Measurements from ENCODE around the gene GTPBP4. TPM values are rescaled to one million over a fixed set of nuclear protein-coding genes. Genes with fewer than 3 reads are reported as not detected.

The GTPBP4 gene
- total and polyA plus RNA-seq, 9 of the 15 experiments (the other 6 are each of a cell fraction or from before 2014, with no cell fraction given), result 79.0 to 155 (median 128) TPM

DNA sequence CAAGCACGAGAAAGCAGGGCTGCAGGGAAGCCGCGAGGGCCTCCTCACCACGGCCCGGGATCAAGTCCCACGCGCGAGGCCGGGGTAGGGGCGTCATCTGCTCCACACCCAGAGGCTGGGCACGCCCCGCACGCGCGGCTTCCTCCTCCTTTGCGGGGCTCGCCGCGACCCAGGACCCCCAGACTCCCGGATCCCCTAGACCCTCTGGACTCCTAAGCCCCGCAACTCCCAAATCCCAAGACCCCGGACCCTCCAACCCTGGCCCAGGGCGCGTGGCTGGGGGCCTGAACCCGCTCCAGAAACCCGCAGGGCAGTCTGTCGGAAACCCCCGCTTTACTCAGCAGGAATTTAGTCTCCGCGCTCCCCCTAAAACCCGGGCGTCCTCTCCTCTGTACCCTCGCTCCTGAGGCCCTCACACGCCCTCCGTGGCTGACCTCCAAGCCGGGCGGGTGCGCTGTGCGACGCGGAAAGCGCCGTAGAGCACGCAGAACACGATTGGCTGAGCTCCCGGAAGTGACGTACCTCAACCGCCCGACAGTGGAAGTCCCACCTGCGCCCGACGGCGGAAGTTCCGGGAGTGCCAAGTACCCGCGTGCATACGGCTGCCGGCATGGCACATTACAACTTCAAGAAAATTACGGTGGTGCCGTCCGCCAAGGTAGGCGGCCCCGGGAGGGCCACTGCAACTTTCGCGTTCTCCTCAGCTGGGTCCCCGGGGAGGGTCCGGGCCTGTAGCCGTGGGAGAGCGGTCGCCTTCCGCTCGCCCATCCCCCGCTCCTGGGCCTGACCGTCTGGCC lies at the start of gene GTPBP4 (continued):
- TF ChIP-seq MYBL2 (IDR thresholded peaks at IDR 0.05; ENCODE audit: low read depth) (no peak; the same call in 1 of the 2 replicates), MYBL2 (CRISPR knock-in tag; IDR thresholded peaks at IDR 0.05; ENCODE audit: borderline replicate concordance) (no peak), L3MBTL2 (IDR thresholded peaks at IDR 0.05) (peak; percentile 72), ARID2 (IDR thresholded peaks at IDR 0.05) (no peak), CC2D1A (IDR thresholded peaks at IDR 0.05) (peak; percentile 19; the same call in 1 of the 2 replicates), CSDE1 (IDR thresholded peaks at IDR 0.05) (no peak), TAF7 (tag; IDR thresholded peaks at IDR 0.05) (peak; percentile 10), PHTF2 (CRISPR knock-in tag; IDR thresholded peaks at IDR 0.05) (no peak), U2AF1 (optimal IDR thresholded peaks at IDR 0.05; ENCODE audit: low read depth, low read length) (peak; percentile 50), SAFB (IDR thresholded peaks at IDR 0.05; ENCODE audit: borderline replicate concordance, low read depth, low read length) (peak; percentile 63; the same call in 1 of the 2 replicates), SIN3A (IDR thresholded peaks at IDR 0.05; ENCODE audit: borderline replicate concordance in 2 of 2, control insufficient read depth in 1 of 2, low read depth in 2 of 2, low read length in 2 of 2) (peak; percentile 47 to 77; a peak in 2 of 4 replicates), SMARCE1 (IDR thresholded peaks at IDR 0.05) (0 out of 2 replicates have a peak, but pooled peaks have one; percentile 12), NR2F6 (CRISPR knock-in tag; IDR thresholded peaks at IDR 0.05) (no peak), ZNF436 (CRISPR knock-in tag; IDR thresholded peaks at IDR 0.05) (no peak), SNIP1 (IDR thresholded peaks at IDR 0.05; ENCODE audit: low read depth) (peak; percentile 78; the same call in 1 of the 2 replicates), NFRKB (IDR thresholded peaks at IDR 0.05; ENCODE audit: low read depth) (0 out of 2 replicates have a peak, but pooled peaks have one; percentile 61), FOXK2 (conservative IDR thresholded peaks at IDR 0.05 in 1 of 2, IDR thresholded peaks at IDR 0.05 in 1 of 2; ENCODE audit: low read depth in 2 of 2) (peak in 1 of 2 experiments; percentile 52; a peak in 2 of 4 replicates), FIP1L1 (IDR thresholded peaks at IDR 0.05; ENCODE audit: low read depth, low read length, poor library complexity, severe bottlenecking) (no peak), YBX1 (IDR thresholded peaks at IDR 0.05) (no peak), ZNF12 (CRISPR knock-in tag; IDR thresholded peaks at IDR 0.05) (no peak)
- TF ChIP-seq, protein P1, sequence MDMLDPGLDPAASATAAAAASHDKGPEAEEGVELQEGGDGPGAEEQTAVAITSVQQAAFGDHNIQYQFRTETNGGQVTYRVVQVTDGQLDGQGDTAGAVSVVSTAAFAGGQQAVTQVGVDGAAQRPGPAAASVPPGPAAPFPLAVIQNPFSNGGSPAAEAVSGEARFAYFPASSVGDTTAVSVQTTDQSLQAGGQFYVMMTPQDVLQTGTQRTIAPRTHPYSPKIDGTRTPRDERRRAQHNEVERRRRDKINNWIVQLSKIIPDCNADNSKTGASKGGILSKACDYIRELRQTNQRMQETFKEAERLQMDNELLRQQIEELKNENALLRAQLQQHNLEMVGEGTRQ (CRISPR knock-in tag; IDR thresholded peaks at IDR 0.05), result no peak
- TF ChIP-seq, protein P2, sequence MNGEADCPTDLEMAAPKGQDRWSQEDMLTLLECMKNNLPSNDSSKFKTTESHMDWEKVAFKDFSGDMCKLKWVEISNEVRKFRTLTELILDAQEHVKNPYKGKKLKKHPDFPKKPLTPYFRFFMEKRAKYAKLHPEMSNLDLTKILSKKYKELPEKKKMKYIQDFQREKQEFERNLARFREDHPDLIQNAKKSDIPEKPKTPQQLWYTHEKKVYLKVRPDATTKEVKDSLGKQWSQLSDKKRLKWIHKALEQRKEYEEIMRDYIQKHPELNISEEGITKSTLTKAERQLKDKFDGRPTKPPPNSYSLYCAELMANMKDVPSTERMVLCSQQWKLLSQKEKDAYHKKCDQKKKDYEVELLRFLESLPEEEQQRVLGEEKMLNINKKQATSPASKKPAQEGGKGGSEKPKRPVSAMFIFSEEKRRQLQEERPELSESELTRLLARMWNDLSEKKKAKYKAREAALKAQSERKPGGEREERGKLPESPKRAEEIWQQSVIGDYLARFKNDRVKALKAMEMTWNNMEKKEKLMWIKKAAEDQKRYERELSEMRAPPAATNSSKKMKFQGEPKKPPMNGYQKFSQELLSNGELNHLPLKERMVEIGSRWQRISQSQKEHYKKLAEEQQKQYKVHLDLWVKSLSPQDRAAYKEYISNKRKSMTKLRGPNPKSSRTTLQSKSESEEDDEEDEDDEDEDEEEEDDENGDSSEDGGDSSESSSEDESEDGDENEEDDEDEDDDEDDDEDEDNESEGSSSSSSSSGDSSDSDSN (IDR thresholded peaks at IDR 0.05; ENCODE audit: borderline replicate concordance in 1 of 2, low read depth in 2 of 2, low read length in 2 of 2), result no peak
- TF ChIP-seq, protein P3, sequence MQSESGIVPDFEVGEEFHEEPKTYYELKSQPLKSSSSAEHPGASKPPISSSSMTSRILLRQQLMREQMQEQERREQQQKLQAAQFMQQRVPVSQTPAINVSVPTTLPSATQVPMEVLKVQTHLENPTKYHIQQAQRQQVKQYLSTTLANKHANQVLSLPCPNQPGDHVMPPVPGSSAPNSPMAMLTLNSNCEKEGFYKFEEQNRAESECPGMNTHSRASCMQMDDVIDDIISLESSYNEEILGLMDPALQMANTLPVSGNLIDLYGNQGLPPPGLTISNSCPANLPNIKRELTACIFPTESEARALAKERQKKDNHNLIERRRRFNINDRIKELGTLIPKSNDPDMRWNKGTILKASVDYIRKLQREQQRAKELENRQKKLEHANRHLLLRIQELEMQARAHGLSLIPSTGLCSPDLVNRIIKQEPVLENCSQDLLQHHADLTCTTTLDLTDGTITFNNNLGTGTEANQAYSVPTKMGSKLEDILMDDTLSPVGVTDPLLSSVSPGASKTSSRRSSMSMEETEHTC (IDR thresholded peaks at IDR 0.05), result no peak
- TF ChIP-seq, protein P4, sequence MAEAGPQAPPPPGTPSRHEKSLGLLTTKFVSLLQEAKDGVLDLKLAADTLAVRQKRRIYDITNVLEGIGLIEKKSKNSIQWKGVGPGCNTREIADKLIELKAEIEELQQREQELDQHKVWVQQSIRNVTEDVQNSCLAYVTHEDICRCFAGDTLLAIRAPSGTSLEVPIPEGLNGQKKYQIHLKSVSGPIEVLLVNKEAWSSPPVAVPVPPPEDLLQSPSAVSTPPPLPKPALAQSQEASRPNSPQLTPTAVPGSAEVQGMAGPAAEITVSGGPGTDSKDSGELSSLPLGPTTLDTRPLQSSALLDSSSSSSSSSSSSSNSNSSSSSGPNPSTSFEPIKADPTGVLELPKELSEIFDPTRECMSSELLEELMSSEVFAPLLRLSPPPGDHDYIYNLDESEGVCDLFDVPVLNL (CRISPR knock-in tag; IDR thresholded peaks at IDR 0.05; ENCODE audit: low read depth), result no peak

Measured in K562 (cell line).